GM19372 (cell line): ENCODE results near the gene ALX3.
"Not testable (repeated sequence)": the region's sequence is repeated elsewhere in the genome, so short reads cannot be mapped to it uniquely, and the experiment has no call there.

ENCODE experiments used
- ATAC-seq: cut with Tn5 transposase; IDR thresholded peaks from one replicate; pipeline ENCODE4 v1.9.1; 2021; ENCODE audit warnings: mild to moderate bottlenecking, low read depth, moderate library complexity; ENCODE audit not compliant: unreplicated experiment

Gene ALX3

DNA sequence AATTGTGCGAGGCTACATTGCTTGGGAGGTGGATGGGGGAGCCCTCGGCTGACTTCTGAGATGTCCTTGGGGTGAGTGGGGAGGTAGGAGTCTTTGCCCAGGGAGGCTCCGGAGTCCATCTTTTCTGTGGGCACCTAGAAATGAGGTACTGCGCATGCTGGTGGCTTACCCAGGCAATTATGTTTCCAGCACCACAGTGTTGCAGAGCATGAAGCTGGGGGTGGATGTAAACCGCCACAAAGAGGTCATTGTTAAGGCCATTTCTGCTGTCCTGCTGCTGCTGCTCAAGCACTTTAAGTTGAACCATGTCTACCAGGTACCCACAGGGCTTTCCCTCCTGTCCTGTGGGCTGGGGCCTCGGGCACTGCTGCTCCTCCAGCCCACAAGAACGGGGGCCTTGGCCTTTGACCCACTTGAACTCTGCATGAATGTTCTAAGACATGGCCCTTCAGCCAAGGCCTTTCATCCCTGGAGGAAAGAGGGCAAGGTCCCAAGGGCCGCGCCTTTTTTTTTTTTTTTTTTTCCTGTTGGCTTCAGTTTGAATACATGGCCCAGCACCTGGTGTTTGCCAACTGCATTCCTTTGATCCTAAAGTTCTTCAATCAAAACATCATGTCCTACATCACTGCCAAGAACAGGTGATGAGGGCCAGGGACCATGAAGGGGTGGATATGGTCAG is 21.4 kb downstream of the ALX3 start:
- no peak for ATAC-seq

DNA sequence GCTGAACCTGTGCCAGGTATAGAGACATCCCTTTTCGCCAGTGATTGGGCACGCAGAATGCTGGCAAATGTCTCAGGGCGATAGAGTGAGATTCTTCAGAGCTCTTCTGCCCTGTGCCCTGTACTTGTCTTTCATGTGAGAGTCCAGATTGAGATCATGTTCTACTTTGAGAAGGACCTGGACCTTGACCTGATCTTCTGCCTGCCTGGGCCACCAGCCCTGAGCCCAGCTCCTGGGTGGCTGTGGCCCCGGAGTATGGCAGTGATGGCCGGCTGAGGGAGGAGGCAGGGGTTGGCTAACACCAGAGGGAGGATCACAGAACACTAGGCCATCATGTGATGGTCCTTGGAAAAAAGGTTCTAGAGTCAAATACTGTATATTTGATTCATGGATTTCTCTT is 22.2 kb downstream of the ALX3 start:
- ATAC-seq, result no peak

DNA sequence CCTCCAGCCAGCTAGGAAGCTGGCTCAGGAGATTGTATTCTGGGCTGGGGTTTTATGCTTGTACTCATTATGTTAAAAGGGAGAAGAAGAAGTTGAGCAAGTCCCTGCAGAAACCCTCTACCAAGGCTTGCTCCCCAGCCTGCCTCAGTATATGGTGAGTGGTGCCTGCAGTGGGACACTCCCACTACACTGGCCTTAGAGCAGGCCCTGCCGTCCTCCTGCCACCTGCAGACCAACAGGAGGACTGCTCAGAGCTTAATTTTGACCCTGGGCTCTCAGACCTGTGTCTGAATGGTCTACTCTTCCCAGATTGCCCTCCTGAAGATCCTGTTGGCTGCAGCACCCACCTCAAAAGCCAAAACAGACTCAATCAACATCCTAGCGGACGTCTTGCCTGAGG is 23.0 kb downstream of the ALX3 start:
- no peak for ATAC-seq

DNA sequence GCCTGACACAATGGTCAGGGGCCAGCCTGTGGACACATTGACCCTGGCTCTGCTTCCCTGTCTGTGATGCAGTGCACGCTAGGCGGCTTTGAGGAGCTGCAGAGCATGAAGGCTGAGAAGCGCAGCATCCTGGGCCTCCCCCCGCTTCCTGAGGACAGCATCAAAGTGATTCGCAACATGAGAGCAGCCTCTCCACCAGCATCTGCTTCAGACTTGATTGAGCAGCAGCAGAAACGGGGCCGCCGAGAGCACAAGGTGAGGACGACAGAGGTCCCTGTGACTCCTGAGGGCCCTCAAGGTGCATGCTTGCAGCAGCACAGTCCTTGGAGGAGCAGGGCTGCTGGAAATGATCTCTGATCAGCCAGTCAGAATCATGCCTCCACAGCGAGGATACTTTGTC is 27.5 kb downstream of the ALX3 start:
- no peak for ATAC-seq

DNA sequence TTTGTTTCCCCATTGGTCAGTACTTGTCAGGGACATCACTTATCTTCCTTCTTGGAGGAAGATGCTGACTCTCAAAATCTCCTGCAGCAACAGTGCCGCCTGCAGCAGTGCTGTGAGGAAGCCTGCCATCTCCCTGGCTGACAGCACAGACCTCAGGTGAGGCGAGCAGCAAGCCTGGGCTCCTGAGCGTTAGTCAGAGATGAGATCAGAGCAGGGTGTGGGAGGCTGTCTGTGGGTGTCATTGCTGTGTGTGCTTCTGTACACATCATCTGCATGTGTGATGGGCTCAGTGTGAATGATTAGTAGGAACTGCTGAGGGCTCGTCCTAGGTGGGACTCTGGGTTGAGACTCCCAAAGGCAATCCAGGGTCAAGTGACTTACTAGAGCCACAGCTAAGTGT is 29.9 kb downstream of the ALX3 start:
- no peak for ATAC-seq

DNA sequence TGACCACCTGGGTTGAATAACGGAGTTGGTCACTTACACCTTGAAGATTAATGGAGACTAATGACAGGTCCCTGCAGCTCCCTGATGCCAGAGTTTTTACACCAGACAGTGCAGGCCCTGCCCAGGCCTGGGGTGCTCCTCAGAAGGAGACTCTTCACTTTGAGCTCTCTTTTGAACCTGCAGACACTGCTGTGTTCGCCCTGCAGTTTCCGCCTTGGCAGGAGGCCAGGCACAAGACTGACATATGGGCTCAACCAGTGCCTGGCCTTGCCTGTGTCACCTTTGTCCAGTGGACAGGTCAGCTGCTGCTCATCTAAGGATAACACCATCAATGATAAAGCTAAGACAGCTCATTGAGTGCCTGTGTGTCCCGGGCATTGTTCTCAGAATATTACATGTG is 30.8 kb downstream of the ALX3 start:
- no peak for ATAC-seq

DNA sequence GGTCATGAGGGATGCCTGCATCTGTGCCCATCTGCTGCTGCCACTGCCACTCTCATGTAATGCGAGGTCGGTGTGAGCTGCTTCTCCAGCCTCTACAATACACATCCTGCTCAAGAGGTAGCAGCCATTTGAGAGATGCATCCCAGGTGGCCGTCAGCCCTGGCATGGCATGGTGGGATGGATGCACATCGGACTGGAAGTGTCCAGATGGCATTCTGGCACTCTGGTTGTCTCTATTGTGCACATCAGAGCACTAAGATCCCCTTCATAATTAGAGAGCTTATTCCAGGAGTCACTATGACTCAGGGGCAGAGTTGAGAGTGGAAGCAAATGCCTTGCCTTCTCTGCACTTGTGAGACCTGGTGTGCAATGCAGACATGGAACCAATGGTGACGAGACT is 32.2 kb downstream of the ALX3 start:
- ATAC-seq, result no peak

DNA sequence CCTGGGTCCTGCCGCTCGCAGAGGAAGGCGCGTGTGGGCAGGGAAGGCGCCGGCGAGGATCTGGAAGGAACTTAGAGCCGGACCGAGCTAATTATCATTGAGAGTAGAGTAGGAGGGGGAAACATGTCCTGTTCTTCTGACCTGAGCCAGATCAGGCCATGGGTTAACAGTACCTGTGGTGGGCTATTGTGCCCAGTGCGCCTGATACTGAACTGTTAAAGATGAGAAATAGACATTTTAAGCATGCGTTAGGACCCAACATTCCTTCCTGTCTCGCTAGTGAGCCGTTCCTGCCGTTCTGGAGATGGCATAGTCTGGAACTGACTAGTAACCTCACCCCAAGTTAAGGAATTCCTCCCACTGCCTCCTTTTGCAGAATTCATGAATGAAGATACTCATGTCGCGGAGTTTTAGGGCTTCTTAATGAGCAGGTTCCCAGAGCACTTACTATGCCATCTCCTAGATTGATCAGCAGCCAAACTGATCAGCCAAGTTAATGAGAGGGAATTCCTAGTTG is 35.2 kb downstream of the ALX3 start:
- ATAC-seq, result peak; percentile 19

DNA sequence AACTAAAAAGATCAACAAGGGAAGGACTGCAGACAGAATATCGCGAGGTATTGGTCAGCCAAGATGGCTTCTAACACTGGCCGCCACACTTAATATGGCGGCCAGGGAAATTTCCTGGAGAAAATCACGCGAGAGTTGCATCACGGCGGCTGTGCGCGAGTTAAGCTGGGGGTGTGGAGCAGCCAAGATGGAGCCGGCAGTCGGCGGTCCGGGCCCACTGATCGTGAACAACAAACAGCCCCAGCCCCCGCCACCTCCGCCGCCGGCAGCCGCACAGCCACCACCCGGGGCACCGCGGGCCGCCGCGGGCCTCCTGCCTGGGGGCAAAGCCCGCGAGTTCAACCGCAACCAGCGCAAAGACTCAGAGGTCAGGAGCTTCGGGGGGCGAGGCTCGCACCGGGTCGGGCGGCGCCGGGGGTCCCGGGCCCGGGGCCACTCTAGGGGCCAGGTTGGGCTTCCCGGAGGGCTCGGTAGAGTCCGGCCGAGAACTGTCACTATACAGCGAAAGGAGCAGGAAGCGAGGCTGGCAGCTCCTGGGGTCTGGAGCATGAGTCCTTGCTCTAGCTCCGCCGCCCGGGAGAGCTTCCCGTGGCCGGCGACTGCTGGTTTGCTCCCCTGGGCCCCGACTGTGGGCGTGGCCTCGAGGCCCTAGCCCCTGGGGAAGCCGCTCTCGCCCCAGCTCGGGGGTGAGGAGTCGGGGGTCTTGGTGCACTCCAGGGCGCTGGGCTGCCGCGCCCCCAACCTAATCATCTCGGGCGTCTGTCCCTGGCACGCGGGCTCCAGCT is 35.8 kb downstream of the ALX3 start, which contains the start of gene STRIP1:
STRIP1 (plus strand) TSS at position 174 of the 785 bp plus-strand sequence; CDS start at position 188, 14 bp downstream.
- peak; percentile 89 for ATAC-seq

DNA sequence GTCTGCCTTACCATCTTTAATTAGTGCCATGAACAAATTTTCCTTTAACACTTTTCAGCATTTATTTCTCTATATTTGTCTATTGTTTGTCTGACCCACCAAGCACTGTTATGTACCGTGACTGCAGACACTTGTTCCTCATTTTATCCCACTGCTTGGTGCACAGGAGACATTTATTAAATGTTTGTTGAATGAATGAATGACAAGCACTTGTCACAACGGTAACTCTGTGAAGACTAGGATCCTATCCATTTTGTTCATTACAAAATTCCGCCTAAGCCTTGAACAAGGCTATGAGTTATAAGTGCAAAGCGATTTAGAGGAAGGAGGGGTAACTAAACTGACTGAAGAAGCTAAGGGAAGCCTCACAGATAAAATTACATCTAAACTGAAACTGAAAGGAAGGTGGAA is 36.4 kb downstream of the ALX3 start:
- no peak for ATAC-seq

DNA sequence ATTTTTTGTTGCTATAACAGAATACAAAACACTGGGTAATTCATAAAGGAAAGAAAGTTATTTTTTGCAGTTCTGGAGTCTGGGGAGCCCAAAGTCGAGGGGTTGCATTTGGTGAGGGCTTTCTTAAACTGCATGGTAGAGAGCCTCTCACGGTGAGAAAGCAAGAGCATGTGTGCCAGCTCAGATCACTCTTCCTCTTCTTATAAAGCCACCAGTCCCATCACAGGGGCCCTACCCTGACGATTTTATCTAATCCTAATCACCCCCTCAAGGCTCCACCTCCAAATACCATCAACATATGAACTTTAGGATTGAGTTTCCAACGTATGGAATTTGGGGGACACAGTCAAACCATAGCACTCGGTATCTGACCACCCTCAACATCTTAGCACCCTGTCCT is 37.1 kb downstream of the ALX3 start:
- ATAC-seq, result no peak

DNA sequence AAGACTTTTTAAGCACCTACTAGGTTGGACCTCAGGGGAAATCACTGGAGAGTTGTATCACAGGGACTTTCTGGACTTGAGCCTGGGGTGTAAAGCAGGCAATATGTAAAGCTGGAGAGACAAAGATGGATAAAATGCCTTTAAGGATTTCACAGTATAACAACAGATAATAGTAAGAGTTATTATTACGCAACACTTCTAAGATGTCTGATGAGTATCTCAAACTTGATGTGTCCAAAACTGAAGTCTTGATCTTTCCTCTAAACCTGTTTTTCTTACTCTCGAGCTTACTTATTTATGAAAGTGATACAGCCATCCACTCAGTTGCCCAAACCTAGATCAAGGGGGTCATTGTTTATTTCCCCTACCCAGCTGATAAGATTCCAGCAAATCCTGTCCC is 38.1 kb downstream of the ALX3 start:
- ATAC-seq, result no peak

DNA sequence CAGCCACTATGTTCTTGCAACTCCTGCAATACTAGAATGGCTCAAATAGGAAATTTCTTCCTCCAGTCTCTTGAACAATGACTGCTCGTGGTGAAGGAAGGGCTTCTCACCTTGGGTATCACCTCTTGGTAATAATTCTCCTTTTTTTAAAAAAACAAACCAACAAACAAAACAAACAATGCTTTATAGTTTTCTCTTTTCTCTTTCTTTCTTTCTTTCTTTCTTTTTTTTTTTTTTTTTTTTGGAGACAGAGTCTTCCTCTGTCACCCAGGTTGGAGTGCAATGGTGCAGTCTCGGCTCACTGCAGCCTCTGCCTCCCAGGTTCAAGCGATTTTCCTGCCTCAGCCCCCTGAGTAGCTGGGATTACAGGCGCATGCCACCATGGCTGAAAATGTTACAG is 39.8 kb downstream of the ALX3 start:
- ATAC-seq, result not testable (repeated sequence)

DNA sequence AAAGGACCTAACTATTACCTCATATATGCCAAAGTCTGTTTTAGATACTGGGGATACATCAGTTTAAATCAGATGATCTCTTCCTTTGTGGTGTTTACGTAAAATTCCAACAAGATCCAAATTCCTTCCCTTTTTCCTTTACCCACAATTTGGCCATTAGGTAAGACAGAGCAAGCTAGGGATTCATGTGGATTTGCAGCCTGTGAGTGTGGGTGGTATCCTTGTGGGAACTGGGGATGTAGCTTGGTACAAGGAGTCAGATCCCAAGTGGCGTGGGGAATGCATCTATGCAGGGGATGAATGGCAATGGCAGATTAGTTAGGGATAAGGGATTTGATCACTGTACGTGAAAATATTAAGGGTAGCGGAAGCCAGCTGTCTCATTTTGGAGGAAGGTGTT is 45.9 kb downstream of the ALX3 start:
- ATAC-seq, result no peak

DNA sequence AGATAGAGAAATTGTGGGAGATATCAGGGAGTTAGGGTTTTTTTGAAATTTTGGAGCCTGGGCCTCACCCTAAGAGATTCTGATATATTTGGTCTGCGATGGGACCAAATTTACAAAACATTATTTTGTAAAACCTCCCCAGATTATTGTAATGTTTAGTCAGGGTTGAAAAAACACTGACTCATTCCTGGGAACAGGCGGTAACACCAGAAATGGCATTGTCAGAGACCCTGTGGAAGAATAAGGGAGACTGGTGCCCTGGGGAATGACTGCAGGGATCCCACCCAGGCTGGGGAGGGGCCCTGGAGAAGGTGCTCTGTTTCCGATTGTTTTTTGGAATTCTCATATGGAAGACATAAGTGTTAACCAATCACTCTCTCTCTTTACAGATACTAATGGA is 49.2 kb downstream of the ALX3 start:
- ATAC-seq, result no peak

DNA sequence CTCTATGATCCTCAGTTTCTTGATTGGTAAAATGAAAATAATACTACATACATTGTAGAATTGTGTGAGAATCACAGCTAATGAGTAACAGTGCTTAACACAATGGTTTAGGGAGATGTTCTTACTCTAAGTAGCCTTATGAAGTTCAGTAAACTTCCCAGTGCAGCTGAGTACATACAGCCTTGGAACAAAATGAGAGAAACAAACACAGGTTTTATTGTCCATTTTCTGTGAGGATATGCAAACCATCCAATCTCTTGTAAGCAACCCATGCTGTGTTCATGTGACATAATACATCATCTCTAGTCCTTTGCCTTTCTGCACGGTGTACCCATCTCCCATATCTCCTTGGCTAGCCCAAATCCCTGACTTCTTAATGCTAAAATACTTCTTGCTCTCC is 50.7 kb downstream of the ALX3 start:
- ATAC-seq, result no peak

DNA sequence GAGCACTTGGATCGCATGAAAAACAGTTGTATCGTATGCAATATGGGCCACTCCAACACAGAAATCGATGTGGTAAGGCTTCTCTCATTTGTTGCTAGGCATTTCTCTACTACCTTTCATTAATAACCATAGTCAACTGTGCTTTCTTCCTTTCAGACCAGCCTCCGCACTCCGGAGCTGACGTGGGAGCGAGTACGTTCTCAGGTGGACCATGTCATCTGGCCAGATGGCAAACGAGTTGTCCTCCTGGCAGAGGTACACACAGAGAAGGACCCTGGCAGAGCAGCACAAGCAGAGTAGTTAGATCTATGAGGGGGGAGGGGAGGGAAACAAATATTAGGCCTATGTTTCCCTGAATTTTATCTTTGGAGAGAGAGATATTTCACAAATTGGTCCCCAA is 52.1 kb downstream of the ALX3 start:
- ATAC-seq, result no peak

DNA sequence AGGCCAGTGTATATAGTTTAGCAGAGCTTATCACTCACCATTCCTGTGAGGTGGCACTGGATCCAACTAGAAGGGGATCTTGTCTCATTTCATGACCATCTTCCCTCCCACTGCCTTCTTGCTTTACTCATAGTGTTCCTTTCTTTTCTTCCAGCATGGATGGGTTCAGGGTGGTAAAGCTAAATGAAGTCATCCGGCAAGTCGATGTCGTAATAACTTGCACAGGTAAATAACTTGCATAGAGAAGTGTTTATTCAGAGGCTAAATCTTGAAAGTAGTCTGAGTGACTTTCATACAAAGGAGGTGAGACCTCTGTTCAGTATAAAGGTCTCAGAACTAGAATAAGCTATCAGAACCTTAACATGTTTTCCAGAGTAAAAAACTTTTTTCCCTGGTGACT is 52.7 kb downstream of the ALX3 start:
- ATAC-seq, result no peak

DNA sequence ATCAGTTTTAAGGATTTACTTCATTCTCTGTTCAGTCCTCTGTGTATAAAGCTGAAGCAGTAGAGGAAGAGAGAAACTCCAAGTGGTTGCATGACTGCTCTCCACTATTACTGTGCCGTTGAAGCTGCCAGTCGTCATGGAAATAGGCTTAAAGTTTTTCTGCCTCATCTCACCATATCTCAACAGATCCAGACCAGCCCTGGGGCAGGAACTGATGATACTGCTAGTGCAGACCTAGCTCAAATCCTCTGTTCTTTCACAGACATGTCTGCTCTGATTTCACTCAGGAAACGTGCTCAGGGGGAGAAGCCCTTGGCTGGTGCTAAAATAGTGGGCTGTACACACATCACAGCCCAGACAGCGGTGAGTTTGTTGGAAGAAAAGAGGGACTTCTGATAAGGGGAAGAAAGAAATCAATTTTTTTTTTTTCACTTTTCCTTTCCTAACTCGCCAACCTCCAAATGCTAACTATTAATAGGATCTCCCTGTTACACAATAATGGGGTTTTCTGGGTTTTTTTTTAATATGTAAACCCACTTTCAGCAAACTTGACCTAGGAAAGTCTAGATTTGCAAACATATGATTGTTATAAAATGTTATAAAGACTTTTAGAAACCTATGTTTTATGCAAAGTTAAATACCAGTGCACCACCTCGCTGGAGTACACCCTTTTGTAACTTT is 58.2 kb downstream of the ALX3 start:
- peak; percentile 55 for ATAC-seq

DNA sequence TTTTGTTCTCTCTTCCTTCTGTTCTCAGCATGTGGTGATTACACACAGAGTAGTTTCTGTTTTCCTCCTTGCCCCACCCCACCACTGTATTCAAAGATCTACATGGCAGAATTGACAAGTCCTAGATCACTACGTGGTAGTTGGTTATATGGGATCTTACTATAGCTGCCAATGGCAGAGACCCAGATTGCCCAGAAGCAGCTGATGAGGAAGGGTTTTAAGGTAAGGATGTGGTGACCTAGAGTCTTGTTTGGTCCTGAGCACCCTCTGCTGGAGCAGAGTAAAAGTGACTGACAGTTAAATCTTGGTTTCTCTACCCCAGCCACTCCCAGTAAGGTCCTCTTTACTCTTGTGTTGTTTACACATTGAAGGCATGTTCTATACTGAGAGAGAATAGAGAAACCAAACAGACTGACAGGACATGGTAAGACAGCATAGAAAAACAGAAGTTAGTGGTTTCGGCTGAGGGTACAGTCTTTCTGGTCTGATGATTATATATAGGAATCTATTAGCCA is 58.9 kb downstream of the ALX3 start:
- ATAC-seq, result peak; percentile 98
